Smooth muscle cell (in vitro differentiated cells): Measurements from ENCODE around the gene PDZD2. TPM values are rescaled to one million over a fixed set of nuclear protein-coding genes. Genes with fewer than 3 reads are reported as not detected.

Source experiments
- DNase-seq: peaks from one replicate; lab custom pipeline; 2025; ENCODE audit not compliant: unreplicated experiment; lab: John Stamatoyannopoulos, UW
- H2AFZ ChIP-seq: fragments of 200-600 bp; sonication (generic); 2 replicates; pipeline ENCODE4 v1.6.0; 2016; ENCODE audit warnings: antibody characterized with exemption, low read depth, mild to moderate bottlenecking
- H3F3A ChIP-seq: fragments of 200-600 bp; sonication (generic); 2 replicates; pipeline ENCODE4 v1.6.0; 2017; ENCODE audit warnings: antibody characterized with exemption, low read depth
- H3K27ac ChIP-seq: fragments of 200-600 bp; sonication (generic); 2 replicates; pipeline ENCODE4 v1.5.1; 2016; ENCODE audit warnings: low read depth, mild to moderate bottlenecking
- H3K27me3 ChIP-seq: fragments of 200-600 bp; sonication (generic); 2 replicates; pipeline ENCODE4 v1.6.1; 2016; ENCODE audit warnings: low read depth, mild to moderate bottlenecking
- H3K36me3 ChIP-seq: fragments of 200-600 bp; sonication (generic); 2 replicates; pipeline ENCODE4 v1.5.1; 2016; ENCODE audit warnings: low read depth
- H3K4me1 ChIP-seq: fragments of 200-600 bp; sonication (generic); 2 replicates; pipeline ENCODE4 v1.5.1; 2016; ENCODE audit warnings: low read depth
- H3K4me2 ChIP-seq: fragments of 200-600 bp; sonication (generic); 2 replicates; pipeline ENCODE4 v1.6.0; 2016; ENCODE audit warnings: mild to moderate bottlenecking
- H3K4me3 ChIP-seq: fragments of 200-600 bp; sonication (generic); 2 replicates; pipeline ENCODE4 v1.5.1; 2016; ENCODE audit warnings: mild to moderate bottlenecking
- H3K79me2 ChIP-seq: fragments of 200-600 bp; sonication (generic); 2 replicates; pipeline ENCODE4 v1.6.0; 2016; ENCODE audit warnings: low read depth, mild to moderate bottlenecking
- H3K9ac ChIP-seq: fragments of 200-600 bp; sonication (generic); 2 replicates; pipeline ENCODE4 v1.6.0; 2016; ENCODE audit warnings: low read depth
- H3K9me3 ChIP-seq: fragments of 200-600 bp; sonication (generic); replicated peaks from 2 replicates; pipeline ENCODE4 v1.5.1; 2016; ENCODE audit warnings: low read depth
- H4K20me1 ChIP-seq: fragments of 200-600 bp; sonication (generic); 2 replicates; pipeline ENCODE4 v1.6.0; 2016; ENCODE audit warnings: low read depth
- CTCF ChIP-seq: fragments of 200-600 bp; sonication (generic); IDR thresholded peaks from 2 replicates; pipeline ENCODE4 v1.5.1; 2017; ENCODE audit warnings: borderline replicate concordance, mild to moderate bottlenecking, antibody characterized with exemption; ENCODE audit not compliant: insufficient read depth, poor library complexity, severe bottlenecking
- WGBS: methylation state at CpG from one replicate; pipeline ENCODE4 v1.1.7; 2016; ENCODE audit warnings: low lambda C conversion rate; 5-methylcytosine and 5-hydroxymethylcytosine counted together
- polyA plus RNA-seq: library from polyadenylated mRNA; unstranded; fragments of >200 nt; fragmentation: Nextera tagmentation; extraction: Ambion mirVana; gene quantifications from 2 replicates; pipeline ENCODE4 v1.2.1, GENCODE V29; 2016
- total RNA-seq: library from RNA; depleted of rRNA; stranded (reverse); fragments of >200 nt; gene quantifications from 2 replicates; pipeline ENCODE4 v1.2.3, GENCODE V29; 2014

PDZD2 gene
- total and polyA plus RNA-seq, 2 experiments from 2014 or later: 3.2 to 4.1 TPM

GRCh38 chr5:32100230-32100629 is 461.3 kb downstream of the PDZD2 start:
- Histone ChIP-seq H3K9me3 (no peaks in the 10 kb centered on the region), H3K27ac (no peak overlapping the region), H4K20me1 (peaks cover 30% of the 10 kb centered on the region), H3K27me3 (no peaks in the 10 kb centered on the region), H3K4me1 (peaks cover 8% of the 10 kb centered on the region), H3K79me2 (peaks cover 5% of the 10 kb centered on the region), H3K4me2 (no peak overlapping the region), H3F3A (peaks cover 18% of the 10 kb centered on the region), H3K4me3 (no peak overlapping the region), H2AFZ (no peak overlapping the region), H3K36me3 (peaks cover 18% of the 10 kb centered on the region), H3K9ac (no peak overlapping the region)
- no peak for DNase-seq
- TF ChIP-seq CTCF: no peak
- WGBS: 54% methylated on average over 6 of the region's 6 CpGs

DNA sequence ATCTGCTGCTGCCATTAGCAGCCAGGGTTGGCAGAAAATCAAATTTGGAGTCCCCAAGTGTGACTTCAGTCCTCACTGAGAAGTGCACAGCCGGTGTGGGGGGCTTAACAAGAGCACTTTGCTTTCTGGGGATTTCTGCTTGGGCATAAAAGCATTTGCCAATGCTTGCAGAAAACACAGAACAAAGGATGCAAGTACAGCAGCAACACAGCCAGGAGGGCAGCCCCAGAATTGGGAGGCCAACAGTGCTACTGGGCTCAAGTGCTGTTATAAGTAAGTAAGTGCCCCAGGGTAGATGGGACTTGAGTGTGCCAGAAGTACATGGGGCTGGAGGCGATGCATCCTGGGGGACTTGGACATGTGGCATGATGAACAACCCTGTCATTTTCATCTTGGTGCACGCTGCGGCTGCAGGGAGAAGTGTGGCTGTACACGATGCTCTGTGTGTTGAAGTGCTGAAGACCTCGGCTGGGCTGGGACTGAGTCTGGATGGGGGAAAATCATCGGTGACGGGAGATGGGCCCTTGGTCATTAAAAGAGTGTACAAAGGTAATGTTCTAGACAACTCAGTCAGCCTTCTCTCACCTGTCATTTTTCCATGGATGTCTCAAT is 461.9 kb downstream of the PDZD2 start:
- 96% methylated on average over 8 of the region's 8 CpGs for WGBS

DNA sequence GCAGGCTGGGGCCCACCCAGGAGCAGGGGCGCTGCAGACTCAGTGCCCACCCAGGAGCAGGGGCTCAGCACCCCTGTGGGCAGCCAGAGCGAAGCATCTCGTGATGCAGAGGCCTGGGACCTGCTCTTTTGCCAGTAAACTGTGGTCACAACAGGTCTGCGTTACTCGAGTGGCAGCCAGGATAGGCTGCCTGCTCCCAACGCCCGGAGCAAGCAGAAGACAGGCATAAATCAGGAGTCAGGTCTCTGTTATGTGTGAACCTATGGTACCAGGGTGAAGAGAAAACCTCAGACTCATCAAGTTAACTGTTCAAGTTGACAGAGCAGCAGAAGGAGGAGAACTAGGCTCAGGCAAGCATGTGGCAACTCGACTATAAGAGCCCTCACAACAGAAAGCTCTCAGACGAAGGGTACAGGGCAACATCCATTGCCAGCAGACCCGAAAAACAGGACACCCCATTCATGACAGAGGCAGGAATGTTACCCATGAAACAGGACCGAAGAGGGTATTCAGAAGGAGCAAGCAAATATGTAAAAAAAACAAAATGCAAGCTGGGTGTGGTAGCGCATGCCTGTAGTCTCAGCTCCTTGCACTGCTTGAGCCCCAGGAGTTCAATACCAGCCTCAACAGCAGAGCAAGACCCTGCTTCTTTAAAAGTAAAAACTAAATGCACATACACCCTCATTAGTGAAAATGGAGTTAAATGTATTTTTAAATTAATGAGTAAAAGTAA is 463.5 kb downstream of the PDZD2 start:
- H3K9me3 ChIP-seq: no peaks in the 10 kb centered on the region
- H3K27ac ChIP-seq: no peak overlapping the region
- no peak overlapping the region for H3K4me3 ChIP-seq
- no peak overlapping the region for H3K9ac ChIP-seq
- TF ChIP-seq CTCF: no peak
- peaks cover 8% of the 10 kb centered on the region for H3K79me2 ChIP-seq
- no peaks in the 10 kb centered on the region for H3K27me3 ChIP-seq
- H3K4me1 ChIP-seq: peaks cover 8% of the 10 kb centered on the region
- peaks cover 39% of the 10 kb centered on the region for H4K20me1 ChIP-seq
- no peak overlapping the region for H3K4me2 ChIP-seq
- peaks cover 23% of the 10 kb centered on the region for H3K36me3 ChIP-seq
- DNase-seq: no peak
- WGBS: 92% methylated on average over 12 of the region's 12 CpGs
- H3F3A ChIP-seq: peaks cover 18% of the 10 kb centered on the region
- H2AFZ ChIP-seq: no peak overlapping the region

More for the DNA sequence above, 461.9 kb downstream of the PDZD2 start:
- H3K36me3 ChIP-seq: peaks cover 23% of the 10 kb centered on the region
- TF ChIP-seq CTCF: no peak
- no peak for DNase-seq
- peaks cover 5% of the 10 kb centered on the region for H3K79me2 ChIP-seq
- no peak overlapping the region for H3K27ac ChIP-seq
- H3K27me3 ChIP-seq: no peaks in the 10 kb centered on the region
- peaks cover 31% of the 10 kb centered on the region for H4K20me1 ChIP-seq
- H3F3A ChIP-seq: peaks cover 18% of the 10 kb centered on the region
- H2AFZ ChIP-seq: no peak overlapping the region
- no peak overlapping the region for H3K4me2 ChIP-seq
- no peak overlapping the region for H3K4me3 ChIP-seq
- no peak overlapping the region for H3K9ac ChIP-seq
- no peaks in the 10 kb centered on the region for H3K9me3 ChIP-seq
- peaks cover 8% of the 10 kb centered on the region for H3K4me1 ChIP-seq
